ENCODE results near the gene SLFN13. TPM values are rescaled to one million over a fixed set of nuclear protein-coding genes. Genes with fewer than 3 reads are reported as not detected.

The SLFN13 gene, protein sequence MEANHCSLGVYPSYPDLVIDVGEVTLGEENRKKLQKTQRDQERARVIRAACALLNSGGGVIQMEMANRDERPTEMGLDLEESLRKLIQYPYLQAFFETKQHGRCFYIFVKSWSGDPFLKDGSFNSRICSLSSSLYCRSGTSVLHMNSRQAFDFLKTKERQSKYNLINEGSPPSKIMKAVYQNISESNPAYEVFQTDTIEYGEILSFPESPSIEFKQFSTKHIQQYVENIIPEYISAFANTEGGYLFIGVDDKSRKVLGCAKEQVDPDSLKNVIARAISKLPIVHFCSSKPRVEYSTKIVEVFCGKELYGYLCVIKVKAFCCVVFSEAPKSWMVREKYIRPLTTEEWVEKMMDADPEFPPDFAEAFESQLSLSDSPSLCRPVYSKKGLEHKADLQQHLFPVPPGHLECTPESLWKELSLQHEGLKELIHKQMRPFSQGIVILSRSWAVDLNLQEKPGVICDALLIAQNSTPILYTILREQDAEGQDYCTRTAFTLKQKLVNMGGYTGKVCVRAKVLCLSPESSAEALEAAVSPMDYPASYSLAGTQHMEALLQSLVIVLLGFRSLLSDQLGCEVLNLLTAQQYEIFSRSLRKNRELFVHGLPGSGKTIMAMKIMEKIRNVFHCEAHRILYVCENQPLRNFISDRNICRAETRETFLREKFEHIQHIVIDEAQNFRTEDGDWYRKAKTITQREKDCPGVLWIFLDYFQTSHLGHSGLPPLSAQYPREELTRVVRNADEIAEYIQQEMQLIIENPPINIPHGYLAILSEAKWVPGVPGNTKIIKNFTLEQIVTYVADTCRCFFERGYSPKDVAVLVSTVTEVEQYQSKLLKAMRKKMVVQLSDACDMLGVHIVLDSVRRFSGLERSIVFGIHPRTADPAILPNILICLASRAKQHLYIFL
- 5.5 TPM for polyA plus RNA-seq (2013, experiment 1 of 2)
- polyA plus RNA-seq (2013, experiment 2 of 2), result 3.7 TPM

DNA sequence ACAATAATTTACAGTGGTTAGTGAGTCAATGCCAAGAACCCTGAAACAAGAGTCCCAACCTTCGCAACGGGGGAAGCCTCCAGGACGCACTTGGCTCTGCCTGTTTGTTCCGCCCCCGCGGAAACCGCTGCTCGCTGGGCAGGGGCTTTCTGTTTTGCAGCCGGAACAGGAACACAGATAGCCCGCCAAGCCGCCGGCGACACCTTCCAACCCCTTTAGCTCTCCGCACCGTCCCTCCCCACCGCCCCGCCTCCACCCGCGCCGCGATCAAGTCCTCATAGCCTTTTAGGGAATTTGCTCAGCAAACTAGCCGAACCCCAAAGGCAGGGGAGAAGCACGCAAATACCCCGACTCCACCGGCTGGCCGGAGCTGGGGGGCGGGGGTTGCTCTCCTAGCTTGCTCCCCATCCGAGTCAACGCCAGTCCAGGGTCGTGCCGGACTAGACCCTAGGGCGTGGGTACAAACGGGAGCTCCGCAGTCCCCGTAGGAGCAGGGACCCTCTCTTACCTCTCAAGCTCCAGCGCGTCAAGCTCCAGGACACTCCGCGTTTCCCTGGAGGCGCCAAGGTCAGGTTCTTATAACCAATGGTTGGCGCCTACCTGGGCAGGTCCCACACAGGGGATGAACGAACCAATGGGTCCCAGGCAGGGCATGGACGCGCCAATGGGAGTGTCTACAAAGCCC lies at the start of gene SLFN13:
Gene SLFN13, minus strand, starts transcription at position 553 of the 685 bp plus-strand sequence. CDS start 3,086 bp downstream, outside the sequence.
- H3K9ac ChIP-seq (ENCODE audit: low read depth, low read length), result peak within 1 kb of the TSS; percentile 72
- WGBS, result 76% methylated on average over 44 of the region's 44 CpGs
- H3K27me3 ChIP-seq (ENCODE audit: insufficient read depth, low read length), result peaks cover 28% of the 10 kb centered on the region
- H3K27ac ChIP-seq (ENCODE audit: low read depth, low read length), result peak within 1 kb of the TSS; percentile 50; the same call in 1 of the 2 replicates
- no peaks in the 10 kb centered on the region for H3K36me3 ChIP-seq (ENCODE audit: insufficient read depth, low read length)
- H3K9me3 ChIP-seq (ENCODE audit: insufficient read depth, low read depth, low read length), result no peaks in the 10 kb centered on the region
- peaks cover 12% of the 10 kb centered on the region for H3K4me1 ChIP-seq (ENCODE audit: insufficient read depth, low read length)
- peak within 1 kb of the TSS; percentile 65 for H3K4me3 ChIP-seq (ENCODE audit: low read length)

DNA sequence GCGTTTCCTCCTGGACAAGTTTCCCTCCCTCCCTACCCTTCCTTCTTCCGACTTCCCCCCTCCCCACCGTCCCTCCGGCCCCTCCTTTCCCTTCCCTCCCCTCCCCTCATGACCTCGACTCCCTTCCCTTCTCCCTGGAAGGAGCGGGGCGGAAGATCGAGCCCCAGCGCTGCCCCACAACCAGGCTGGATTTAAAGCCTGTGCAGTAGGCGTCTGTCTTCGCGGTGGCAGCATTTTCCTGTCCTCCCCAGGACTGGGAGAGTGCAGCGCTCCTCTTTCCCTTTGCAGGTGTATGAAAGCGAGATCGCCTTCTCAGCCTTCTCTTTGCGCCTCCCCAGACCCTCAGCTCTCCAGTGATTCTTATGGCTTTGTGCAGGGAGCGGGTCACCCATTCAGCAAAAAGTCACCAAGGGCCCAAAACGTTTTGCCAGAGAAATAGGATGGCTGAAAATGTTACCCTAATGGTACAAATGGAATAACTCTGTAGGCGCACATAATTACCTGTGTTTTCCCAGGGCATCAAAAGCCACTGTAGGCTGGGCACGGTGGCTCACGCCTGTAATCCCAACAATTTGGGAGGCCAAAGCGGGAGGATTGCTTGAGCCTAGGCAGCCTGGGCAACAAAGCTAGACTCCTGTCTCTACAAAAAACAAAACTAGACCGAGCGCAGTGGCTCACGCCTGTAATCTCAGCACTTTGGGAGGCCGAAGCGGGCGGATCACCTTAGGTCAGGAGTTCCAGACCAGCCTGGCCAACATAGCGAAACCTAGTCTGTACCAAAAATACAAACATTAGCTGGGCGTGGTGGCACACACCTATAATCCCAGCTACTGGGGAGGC lies 48.1 kb upstream of the SLFN13 start:
- H3K36me3 ChIP-seq (ENCODE audit: insufficient read depth, low read length), result no peaks in the 10 kb centered on the region
- H3K4me3 ChIP-seq (ENCODE audit: low read length), result peak overlapping the region; percentile 36; the same call in 1 of the 2 replicates
- H3K27ac ChIP-seq (ENCODE audit: low read depth, low read length), result no peak overlapping the region
- peaks cover 24% of the 10 kb centered on the region for H3K4me1 ChIP-seq (ENCODE audit: insufficient read depth, low read length)
- peaks cover 4% of the 10 kb centered on the region; the same call in 1 of the 2 replicates for H3K9me3 ChIP-seq (ENCODE audit: insufficient read depth, low read depth, low read length)
- H3K9ac ChIP-seq (ENCODE audit: low read depth, low read length), result no peak overlapping the region
- WGBS, result 87% methylated on average over 30 of the region's 30 CpGs
- peaks cover 86% of the 10 kb centered on the region for H3K27me3 ChIP-seq (ENCODE audit: insufficient read depth, low read length)

GRCh38 chr17:35493040-35493439 lies 44.5 kb upstream of the SLFN13 start:
- Histone ChIP-seq H3K4me3 (ENCODE audit: low read length) (no peak overlapping the region), H3K27me3 (ENCODE audit: insufficient read depth, low read length) (peaks cover 99% of the 10 kb centered on the region), H3K9ac (ENCODE audit: low read depth, low read length) (no peak overlapping the region), H3K27ac (ENCODE audit: low read depth, low read length) (no peak overlapping the region), H3K4me1 (ENCODE audit: insufficient read depth, low read length) (peaks cover 20% of the 10 kb centered on the region), H3K36me3 (ENCODE audit: insufficient read depth, low read length) (no peaks in the 10 kb centered on the region), H3K9me3 (ENCODE audit: insufficient read depth, low read depth, low read length) (no peaks in the 10 kb centered on the region)
- no CpG with 5 or more reads among the region's 2 CpGs for WGBS

- WGBS, result 89% methylated on average over 3 of the region's 3 CpGs
- Histone ChIP-seq H3K4me1 (ENCODE audit: insufficient read depth, low read length) (peaks cover 20% of the 10 kb centered on the region), H3K27ac (ENCODE audit: low read depth, low read length) (no peak overlapping the region), H3K27me3 (ENCODE audit: insufficient read depth, low read length) (peaks cover 99% of the 10 kb centered on the region), H3K36me3 (ENCODE audit: insufficient read depth, low read length) (no peaks in the 10 kb centered on the region), H3K9ac (ENCODE audit: low read depth, low read length) (no peak overlapping the region), H3K9me3 (ENCODE audit: insufficient read depth, low read depth, low read length) (no peaks in the 10 kb centered on the region), H3K4me3 (ENCODE audit: low read length) (no peak overlapping the region)
Observed at GRCh38 chr17:35491417-35491816, 42.9 kb upstream of the SLFN13 start.

- Histone ChIP-seq H3K9me3 (ENCODE audit: insufficient read depth, low read depth, low read length) (no peaks in the 10 kb centered on the region), H3K27me3 (ENCODE audit: insufficient read depth, low read length) (peaks cover 99% of the 10 kb centered on the region), H3K36me3 (ENCODE audit: insufficient read depth, low read length) (no peaks in the 10 kb centered on the region), H3K4me3 (ENCODE audit: low read length) (no peak overlapping the region), H3K4me1 (ENCODE audit: insufficient read depth, low read length) (peaks cover 15% of the 10 kb centered on the region), H3K27ac (ENCODE audit: low read depth, low read length) (no peak overlapping the region), H3K9ac (ENCODE audit: low read depth, low read length) (no peak overlapping the region)
- 84% methylated on average over 18 of the region's 18 CpGs for WGBS
Observed at GRCh38 chr17:35489944-35490343, 41.4 kb upstream of the SLFN13 start.

- no peak overlapping the region for H3K27ac ChIP-seq (ENCODE audit: low read depth, low read length)
- H3K9ac ChIP-seq (ENCODE audit: low read depth, low read length), result no peak overlapping the region
- 0 out of 2 replicates have a peak, but pooled peaks cover 7% of the 10 kb centered on the region for H3K4me1 ChIP-seq (ENCODE audit: insufficient read depth, low read length)
- 95% methylated on average over 15 of the region's 15 CpGs for WGBS
- peaks cover 98% of the 10 kb centered on the region for H3K27me3 ChIP-seq (ENCODE audit: insufficient read depth, low read length)
- no peak overlapping the region for H3K4me3 ChIP-seq (ENCODE audit: low read length)
- H3K9me3 ChIP-seq (ENCODE audit: insufficient read depth, low read depth, low read length), result no peaks in the 10 kb centered on the region
- no peaks in the 10 kb centered on the region for H3K36me3 ChIP-seq (ENCODE audit: insufficient read depth, low read length)
Observed at GRCh38 chr17:35488991-35489390, 40.4 kb upstream of the SLFN13 start.

- 81% methylated on average over 42 of the region's 42 CpGs for WGBS
- Histone ChIP-seq H3K27ac (ENCODE audit: low read depth, low read length) (no peak overlapping the region), H3K9me3 (ENCODE audit: insufficient read depth, low read depth, low read length) (0 out of 2 replicates have a peak, but pooled peaks cover 3% of the 10 kb centered on the region), H3K36me3 (ENCODE audit: insufficient read depth, low read length) (no peaks in the 10 kb centered on the region), H3K4me3 (ENCODE audit: low read length) (peak overlapping the region; percentile 30; the same call in 1 of the 2 replicates), H3K4me1 (ENCODE audit: insufficient read depth, low read length) (no peaks in the 10 kb centered on the region), H3K27me3 (ENCODE audit: insufficient read depth, low read length) (peaks cover 81% of the 10 kb centered on the region), H3K9ac (ENCODE audit: low read depth, low read length) (no peak overlapping the region)
Observed at GRCh38 chr17:35486920-35487732, 38.6 kb upstream of the SLFN13 start.

DNA sequence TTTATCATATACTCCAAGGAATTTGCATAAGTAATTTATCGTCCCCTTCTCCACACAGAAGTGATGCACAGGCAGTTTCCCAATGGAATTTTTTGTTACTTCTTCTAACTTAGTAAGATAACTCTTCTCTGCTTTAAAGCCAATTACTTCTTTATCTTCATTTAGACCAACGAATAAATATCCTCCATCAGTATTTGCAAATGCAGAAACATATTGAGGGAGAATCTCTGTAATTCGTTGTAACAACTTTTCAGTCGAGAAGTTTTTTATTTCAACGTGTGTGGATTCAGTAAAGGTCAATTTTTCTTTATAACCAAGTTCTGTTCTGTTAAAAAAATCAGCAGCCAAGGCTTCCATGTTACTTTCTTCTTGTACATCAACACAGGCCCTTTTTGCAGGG lies 30.7 kb upstream of the SLFN13 start:
- Histone ChIP-seq H3K4me3 (ENCODE audit: low read length) (no peak overlapping the region), H3K27ac (ENCODE audit: low read depth, low read length) (no peak overlapping the region), H3K4me1 (ENCODE audit: insufficient read depth, low read length) (no peaks in the 10 kb centered on the region), H3K9me3 (ENCODE audit: insufficient read depth, low read depth, low read length) (0 out of 2 replicates have a peak, but pooled peaks cover 3% of the 10 kb centered on the region), H3K27me3 (ENCODE audit: insufficient read depth, low read length) (peaks cover 34% of the 10 kb centered on the region), H3K36me3 (ENCODE audit: insufficient read depth, low read length) (no peaks in the 10 kb centered on the region), H3K9ac (ENCODE audit: low read depth, low read length) (no peak overlapping the region)
- 78% methylated on average over 5 of the region's 5 CpGs for WGBS

GRCh38 chr17:35477248-35477647 lies 28.7 kb upstream of the SLFN13 start:
- H3K27ac ChIP-seq (ENCODE audit: low read depth, low read length), result no peak overlapping the region
- no peak overlapping the region for H3K9ac ChIP-seq (ENCODE audit: low read depth, low read length)
- WGBS, result 94% methylated on average over 3 of the region's 5 CpGs
- peaks cover 30% of the 10 kb centered on the region for H3K27me3 ChIP-seq (ENCODE audit: insufficient read depth, low read length)
- no peaks in the 10 kb centered on the region for H3K36me3 ChIP-seq (ENCODE audit: insufficient read depth, low read length)
- H3K4me1 ChIP-seq (ENCODE audit: insufficient read depth, low read length), result no peaks in the 10 kb centered on the region
- no peaks in the 10 kb centered on the region for H3K9me3 ChIP-seq (ENCODE audit: insufficient read depth, low read depth, low read length)
- H3K4me3 ChIP-seq (ENCODE audit: low read length), result no peak overlapping the region

Data from HUES64 (cell line).